Esophagus squamous epithelium (tissue), 4 donors: ENCODE results near the gene COL20A1.

Source experiments
- CTCF ChIP-seq, 6 experiments: fragments of 450-650 bp in 4 of 6; fragments of 200-600 bp in 2 of 6; sonication (generic) in 2 of 6; IDR thresholded peaks; one replicate each; pipeline ENCODE4 v1.5.1; 2016 to 2019; ENCODE audit warnings: antibody characterized with exemption in 6 of 6, mild to moderate bottlenecking in 4 of 6, moderate library complexity in 4 of 6
- POLR2A ChIP-seq, 4 donors: fragments of 450-650 bp; IDR thresholded peaks; one replicate each; pipeline ENCODE4 v1.6.1; 2017; ENCODE audit warnings: antibody characterized with exemption in 4 of 4, mild to moderate bottlenecking in 4 of 4, moderate library complexity in 3 of 4

DNA sequence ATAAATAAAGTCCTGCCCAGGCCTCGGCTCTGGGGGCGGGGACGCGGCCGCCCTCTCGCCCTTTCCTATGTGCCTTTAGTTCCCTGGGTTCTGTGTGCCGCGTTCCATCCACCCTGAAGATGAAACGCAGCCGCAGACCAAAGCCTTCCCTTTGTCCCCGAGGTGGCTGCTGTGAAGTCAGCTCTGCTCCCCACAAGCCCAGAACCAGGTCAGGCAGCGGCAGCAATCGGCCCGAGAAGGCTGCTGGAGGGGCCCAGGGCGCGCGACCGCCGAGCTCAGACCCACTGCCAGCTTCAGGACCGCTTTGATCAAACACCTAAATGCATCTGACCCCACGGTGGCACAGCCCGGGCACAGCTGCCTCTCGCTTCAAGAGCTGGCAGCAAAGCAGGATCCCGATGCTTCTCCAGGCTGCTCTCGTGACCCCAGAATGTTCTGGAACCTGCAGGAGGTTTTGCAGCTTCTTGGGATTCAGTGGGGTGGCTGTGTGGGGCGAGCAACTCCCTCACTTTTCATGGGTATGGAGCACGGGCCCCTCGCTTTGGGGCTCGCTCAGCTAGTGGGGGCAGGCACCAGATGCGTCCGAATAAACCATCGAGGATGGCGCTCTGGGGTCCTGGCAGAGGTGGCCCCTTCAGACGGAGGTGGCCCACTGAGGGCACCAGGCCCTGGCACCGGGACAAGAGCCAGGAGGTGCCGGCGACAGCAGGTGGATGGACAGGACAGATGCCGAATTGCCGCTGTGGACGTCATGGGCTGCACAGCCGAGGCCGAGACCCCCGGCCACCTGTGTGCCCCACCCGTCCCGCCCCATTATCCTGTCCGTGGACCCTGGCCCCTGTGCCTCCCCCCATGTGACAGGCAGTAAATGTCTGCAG is 55.2 kb downstream of the COL20A1 start:
- TF ChIP-seq CTCF (IDR thresholded peaks at IDR 0.05): no peak
- TF ChIP-seq POLR2A (IDR thresholded peaks at IDR 0.05): no peak
